Activated T-cell treated with anti-CD3 and anti-CD28 coated beads, Interleukin-2, amount 50 U/mL, for 48 hours (primary cell): ENCODE data around the gene AR.
"Not testable (repeated sequence)": the region's sequence is repeated elsewhere in the genome, so short reads cannot be mapped to it uniquely, and the experiment has no call there.

ENCODE experiments used
- DNase-seq, 2 experiments: peaks; one replicate each; pipeline ENCODE4 v3.0.0-alpha.2; 2020

The AR gene

GRCh38 chrX:67570839-67571238 is 27.0 kb downstream of the AR start:
- DNase-seq = no peak

GRCh38 chrX:67574696-67575095 is 30.9 kb downstream of the AR start:
- no peak for DNase-seq

- no peak for DNase-seq
Observed at GRCh38 chrX:67582436-67582835, 38.6 kb downstream of the AR start.

GRCh38 chrX:67583171-67583570 is 39.4 kb downstream of the AR start:
- DNase-seq = no peak

GRCh38 chrX:67585401-67585800 is 41.6 kb downstream of the AR start:
- DNase-seq = no peak

- DNase-seq = no peak
Observed at GRCh38 chrX:67587946-67588624, 44.3 kb downstream of the AR start.

- no peak for DNase-seq
Observed at GRCh38 chrX:67596839-67597790, 53.3 kb downstream of the AR start.

- DNase-seq = no peak
Observed at GRCh38 chrX:67599532-67599931, 55.7 kb downstream of the AR start.

- DNase-seq = no peak
Observed at GRCh38 chrX:67601771-67602170, 58.0 kb downstream of the AR start.

- no peak for DNase-seq
Observed at GRCh38 chrX:67604979-67605703, 61.3 kb downstream of the AR start.

- no peak for DNase-seq
Observed at GRCh38 chrX:67607466-67607865, 63.6 kb downstream of the AR start.

GRCh38 chrX:67610282-67610681 is 66.5 kb downstream of the AR start:
- DNase-seq = no peak

GRCh38 chrX:67612231-67612630 is 68.4 kb downstream of the AR start:
- DNase-seq = no peak

- no peak for DNase-seq
Observed at GRCh38 chrX:67613366-67613765, 69.5 kb downstream of the AR start.

- no peak for DNase-seq
Observed at GRCh38 chrX:67613996-67614395, 70.2 kb downstream of the AR start.

- no peak for DNase-seq
Observed at GRCh38 chrX:67614423-67614822, 70.6 kb downstream of the AR start.

- no peak for DNase-seq
Observed at GRCh38 chrX:67619253-67619652, 75.4 kb downstream of the AR start.

GRCh38 chrX:67622053-67622585 is 78.3 kb downstream of the AR start:
- DNase-seq = no peak

- DNase-seq = no peak
Observed at GRCh38 chrX:67624325-67624724, 80.5 kb downstream of the AR start.

- no peak for DNase-seq
Observed at GRCh38 chrX:67635424-67635823, 91.6 kb downstream of the AR start.

- no peak for DNase-seq
Observed at GRCh38 chrX:67636532-67636931, 92.7 kb downstream of the AR start.

- not testable (repeated sequence) for DNase-seq
Observed at GRCh38 chrX:67637293-67637692, 93.5 kb downstream of the AR start.

- no peak for DNase-seq
Observed at GRCh38 chrX:67648361-67648760, 104.5 kb downstream of the AR start.
